Measurements from ENCODE around the gene PLCB3.

GRCh38 chr11:64235437-64236161, 15.7 kb upstream of the PLCB3 start:
- no peak for TF ChIP-seq CTCF (IDR thresholded peaks at IDR 0.05)
- TF ChIP-seq POLR2AphosphoS5 (IDR thresholded peaks at IDR 0.05): no peak
- TF ChIP-seq EP300 (IDR thresholded peaks at IDR 0.05): no peak
- TF ChIP-seq POLR2A (IDR thresholded peaks at IDR 0.05): no peak

All from sigmoid colon (tissue), 4 donors.